K562 (cell line): ENCODE results near the gene SMIM3. TPM values are rescaled to one million over a fixed set of nuclear protein-coding genes. Genes with fewer than 3 reads are reported as not detected.
A peak's percentile ranks its signal among the peaks of the same experiment; 100 is the strongest.

Source experiments
- ATAC-seq: fragments of 200-7000 bp; cut with Tn5 transposase; 3 replicates; pipeline ENCODE4 v1.9.1; 2020; ENCODE audit warnings: moderate library complexity
- BruUV-seq: library from RNA; stranded (reverse); fragments of 400-500 nt; replicated peaks from 2 replicates; lab custom pipeline; 2021; lab: Mats Ljungman, UMichigan
- CTCF ChIA-PET: fragments of 300-600 bp; formaldehyde crosslinking; extraction: SDS; loops from one replicate; lab custom pipeline; 2021; ENCODE audit warnings: low intra/inter-chr PET ratio; lab: Yijun Ruan, JAX
- POLR2A ChIA-PET: fragments of 300-600, 350-650 bp; sonication (Branson Sonifier 250); formaldehyde crosslinking; extraction: SDS; loops from one replicate; lab custom pipeline; 2021; ENCODE audit warnings: antibody characterized with exemption, inconsistent platforms; lab: Yijun Ruan, JAX
- DNase-seq, 4 experiments: peaks; one replicate each; pipeline versions ENCODE4 v3.0.0 to v3.0.0-alpha.2; 2011 to 2018; ENCODE audit warnings: low spot score in 3 of 4, mixed read lengths in 3 of 4; ENCODE audit errors: extremely low read depth in 1 of 4
- FAIRE-seq: peaks from 2 replicates; lab custom pipeline; 2011; peaks lifted over from hg19 to GRCh38; lab: Jason Lieb, UNC
- H2AFZ ChIP-seq: 2 replicates; pipeline ENCODE4 v1.6.0; 2011; ENCODE audit warnings: low read depth, low read length, control low read depth, inconsistent platforms
- H3K27ac ChIP-seq: fragments of 200-600 bp; 3 replicates; pipeline ENCODE4 v1.8.0; 2011; ENCODE audit warnings: low read depth, mild to moderate bottlenecking, control low read depth, inconsistent platforms, low read length, moderate library complexity, mixed read lengths; ENCODE audit errors: extremely low read depth
- H3K27me3 ChIP-seq, 2 experiments: fragments of 300-600 bp in 1 of 2; 2 replicates in 1 of 2; 3 replicates in 1 of 2; pipeline versions ENCODE4 v1.6.0 to v1.8.0; 2011; ENCODE audit warnings: inconsistent platforms in 2 of 2, low read length in 2 of 2, mild to moderate bottlenecking in 1 of 2, mixed read lengths in 1 of 2, moderate library complexity in 1 of 2; ENCODE audit not compliant: control insufficient read depth in 2 of 2, insufficient read depth in 2 of 2
- H3K36me3 ChIP-seq: fragments of 300-600 bp; 3 replicates; pipeline ENCODE4 v1.8.0; 2011; ENCODE audit warnings: mild to moderate bottlenecking, low read length, inconsistent platforms; ENCODE audit not compliant: control insufficient read depth, insufficient read depth
- H3K4me1 ChIP-seq, 2 experiments: fragments of 200-600 bp in 1 of 2; replicated peaks in 1 of 2; 2 replicates in 1 of 2; 3 replicates in 1 of 2; pipeline versions ENCODE4 v1.5.1 to v1.8.0; 2011; ENCODE audit warnings: inconsistent platforms in 2 of 2, low read length in 2 of 2, mild to moderate bottlenecking in 1 of 2, mixed read lengths in 1 of 2, moderate library complexity in 1 of 2; ENCODE audit not compliant: control insufficient read depth in 2 of 2, insufficient read depth in 2 of 2
- H3K4me2 ChIP-seq: 2 replicates; pipeline ENCODE4 v1.6.1; 2011; ENCODE audit warnings: low read length, control low read depth, inconsistent platforms, mixed read lengths; ENCODE audit not compliant: insufficient read depth
- H3K4me3 ChIP-seq: fragments of 200-600 bp; sonication (generic), shearing (Covaris generic); 2 replicates; pipeline ENCODE4 v1.5.1; 2016; ENCODE audit warnings: control low read depth, inconsistent platforms
- H3K79me2 ChIP-seq: fragments of 200-600 bp; 3 replicates; pipeline ENCODE4 v1.8.0; 2011; ENCODE audit warnings: low read length, inconsistent platforms; ENCODE audit not compliant: control insufficient read depth, insufficient read depth
- H3K9ac ChIP-seq, 2 experiments: 2 replicates each; pipeline versions ENCODE4 v1.6.0 to v1.6.1; 2011; ENCODE audit warnings: low read depth in 2 of 2, low read length in 2 of 2, control low read depth in 1 of 2, inconsistent platforms in 1 of 2, mild to moderate bottlenecking in 1 of 2, mixed read lengths in 1 of 2; ENCODE audit not compliant: insufficient read depth in 1 of 2
- H3K9me1 ChIP-seq: one replicate; pipeline ENCODE4 v1.6.0; 2011; ENCODE audit warnings: inconsistent platforms, mild to moderate bottlenecking, low read length, moderate library complexity; ENCODE audit not compliant: control insufficient read depth, insufficient read depth
- H3K9me3 ChIP-seq: replicated peaks from 2 replicates; pipeline ENCODE4 v1.5.1; 2011; ENCODE audit warnings: low read depth, low read length, inconsistent platforms; ENCODE audit not compliant: control insufficient read depth, insufficient read depth
- H4K20me1 ChIP-seq: replicated peaks from 2 replicates; pipeline ENCODE4 v1.6.1; 2011; ENCODE audit warnings: low read length, inconsistent platforms, mixed read lengths; ENCODE audit not compliant: control insufficient read depth, insufficient read depth
- CEBPB ChIP-seq: fragments of 450-650 bp; IDR thresholded peaks from 2 replicates; pipeline ENCODE4 v1.6.1; 2016; ENCODE audit warnings: missing genetic modification characterization, missing compliant biosample characterization
- ETV5 ChIP-seq: sonication (generic); formaldehyde crosslinking; IDR thresholded peaks from 2 replicates; pipeline ENCODE4 v1.4.0; 2020; ENCODE audit warnings: low read depth, mild to moderate bottlenecking, missing genetic modification reagents
- MCM5 ChIP-seq: fragments of 450-650 bp; IDR thresholded peaks from 2 replicates; pipeline ENCODE4 v1.6.1; 2016; ENCODE audit warnings: low read depth
- MCM7 ChIP-seq, 2 experiments: fragments of 450-650 bp; IDR thresholded peaks; 2 replicates each; pipeline ENCODE4 v1.6.1; 2016 to 2018
- NR2C2 ChIP-seq, 2 experiments: fragments of 200-800 bp in 1 of 2; sonication (Bioruptor generic) in 1 of 2; sonication (generic) in 1 of 2; formaldehyde crosslinking in 1 of 2; IDR thresholded peaks; 2 replicates each; pipeline versions ENCODE4 v1.6.1 to v1.8.0; 2016 to 2022; ENCODE audit warnings: mild to moderate bottlenecking in 1 of 2, missing compliant biosample characterization in 1 of 2, missing genetic modification characterization in 1 of 2, missing genetic modification reagents in 1 of 2
- RFX5 ChIP-seq: IDR thresholded peaks from 2 replicates; pipeline ENCODE4 v1.6.1; 2011; ENCODE audit warnings: low read depth, mild to moderate bottlenecking, improper control_type of control experiment, low read length
- U2AF2 ChIP-seq: fragments of 200-400 bp; formaldehyde crosslinking; optimal IDR thresholded peaks from 2 replicates; pipeline ENCODE3; 2017; ENCODE audit warnings: low read depth, mild to moderate bottlenecking, low read length
- whole genome bisulfite sequencing: fragments of 100-300 bp; shearing (Covaris generic); methylation state at CpG from one replicate; pipeline ENCODE4 v1.1.6; 2016; ENCODE audit warnings: low coverage, mixed read lengths; ENCODE audit not compliant: insufficient coverage; ENCODE audit errors: missing lambda C conversion rate; 5-methylcytosine and 5-hydroxymethylcytosine counted together
- in situ Hi-C: fragments of 300-500 bp; cut with MboI; formaldehyde crosslinking; loops from 4 replicates; pipeline ENCODE4 v1.15.0; 2018; ENCODE audit warnings: inconsistent platforms, mixed read lengths
- intact Hi-C: fragments of 100-400 bp; cut with micrococcal nuclease; formaldehyde crosslinking; loops from 2 replicates; pipeline ENCODE4 v1.14.2; 2022
- polyA plus RNA-seq, 8 experiments: library from polyadenylated mRNA; depleted of rRNA in 4 of 8; stranded (reverse) in 5 of 8; unstranded in 3 of 8; fragments of >200 nt; fragmentation: Nextera tagmentation in 2 of 8; fragmentation: Illumina TruSeq in 1 of 8; extraction: Ambion mirVana in 2 of 8; extraction: Trizol in 1 of 8; gene quantifications; 2 replicates each; pipeline versions ENCODE4 v1.2.1 to v1.2.3, GENCODE V29; 2011 to 2014; ENCODE audit warnings: inconsistent platforms in 1 of 8, missing spikeins in 1 of 8
- total RNA-seq, 7 experiments: library from RNA; depleted of rRNA in 6 of 7; stranded (reverse); fragments of >200 nt in 6 of 7; fragmentation: Illumina TruSeq in 2 of 7; extraction: Trizol in 2 of 7; gene quantifications; 2 replicates each; pipeline versions ENCODE4 v1.2.1 to v1.2.3, GENCODE V29; 2011 to 2021; ENCODE audit warnings: low replicate concordance in 1 of 7

SMIM3 gene
- total and polyA plus RNA-seq, 9 of the 15 experiments (the other 6 are each of a cell fraction or from before 2014, with no cell fraction given), result 4.1 to 27.7 (median 13.6) TPM

GRCh38 chr5:150782850-150783249 lies 4.3 kb downstream of the SMIM3 start:
- Histone ChIP-seq H3K9me3 (no peaks in the 10 kb centered on the region), H3K9ac (no peak overlapping the region), H2AFZ (no peak overlapping the region), H3K9me1 (no peaks in the 10 kb centered on the region), H3K4me1 (peaks cover 9 to 15% of the 10 kb centered on the region in 2 experiments), H3K27me3 (no peaks in the 10 kb centered on the region), H3K79me2 (peaks cover 9% of the 10 kb centered on the region; the same call in 1 of the 3 replicates), H3K36me3 (no peaks in the 10 kb centered on the region), H4K20me1 (no peaks in the 10 kb centered on the region), H3K27ac (peak overlapping the region; percentile 37; the same call in 1 of the 3 replicates), H3K4me3 (no peak overlapping the region), H3K4me2 (no peak overlapping the region)
- ChIA-PET POLR2A (interaction anchor here (0.9 kb wide), 1 partner anchor 9 kb away, joined by 4 read pairs; no protein-coding TSS in a partner anchor), CTCF (no interaction called here)
- FAIRE-seq (no peak), ATAC-seq (no peak), DNase-seq (no peak)
- WGBS, result 29% methylated on average over 3 of the region's 3 CpGs
- in situ Hi-C loops (no loop called here), intact Hi-C loops (no loop called here)
- no TSS peak for BruUV-seq
- 0 out of 2 replicates have a peak, but pooled peaks have one; percentile 27 for TF ChIP-seq ETV5 (CRISPR knock-in tag)
- TF ChIP-seq MCM7 (IDR thresholded peaks at IDR 0.05), result no peak

- Histone ChIP-seq H3K4me3 (no peak overlapping the region), H2AFZ (no peak overlapping the region), H4K20me1 (no peaks in the 10 kb centered on the region), H3K9me1 (no peaks in the 10 kb centered on the region), H3K27me3 (no peaks in the 10 kb centered on the region), H3K4me2 (no peak overlapping the region; the same call in 1 of the 2 replicates), H3K9me3 (no peaks in the 10 kb centered on the region), H3K27ac (peak overlapping the region; percentile 20; the same call in 1 of the 3 replicates), H3K4me1 (peaks cover 4 to 11% of the 10 kb centered on the region in 2 experiments; a peak in 4 of 5 replicates), H3K36me3 (no peaks in the 10 kb centered on the region), H3K79me2 (peaks cover 9% of the 10 kb centered on the region; the same call in 1 of the 3 replicates), H3K9ac (no peak overlapping the region; a peak in 1 of 4 replicates)
- DNase-seq (no peak), FAIRE-seq (no peak), ATAC-seq (no peak)
- 18% methylated on average over 7 of the region's 7 CpGs for WGBS
- ChIA-PET CTCF (no interaction called here), POLR2A (interaction anchor here (0.8 to 0.9 kb wide), 2 partner anchors 25 to 495 kb away, joined by 3 read pairs; partner anchors contain the start of gene DCTN4)
- in situ Hi-C loops, result no loop called here
- no TSS peak for BruUV-seq
- intact Hi-C loops, result no loop called here
- no peak for TF ChIP-seq NR2C2 (CRISPR knock-in tag; IDR thresholded peaks at IDR 0.05)
- TF ChIP-seq NR2C2 (tag; IDR thresholded peaks at IDR 0.05), result no peak; the same call in 1 of the 2 replicates
- no peak for TF ChIP-seq U2AF2
- no peak for TF ChIP-seq RFX5
- TF ChIP-seq MCM5, result no peak
- no peak for TF ChIP-seq CEBPB (tag)
Observed at GRCh38 chr5:150783422-150783928, 4.9 kb downstream of the SMIM3 start.
